H7 (cell line): Measurements from ENCODE around the gene DUSP12. TPM values are rescaled to one million over a fixed set of nuclear protein-coding genes. Genes with fewer than 3 reads are reported as not detected.

ENCODE experiments used
- DNase-seq: peaks from one replicate; pipeline ENCODE4 v3.0.0; 2012
- H3K27me3 ChIP-seq: 2 replicates; pipeline ENCODE4 v1.6.0; 2011; ENCODE audit warnings: mild to moderate bottlenecking, low read length; ENCODE audit not compliant: control insufficient read depth, insufficient read depth
- H3K36me3 ChIP-seq: replicated peaks from 2 replicates; pipeline ENCODE4 v1.5.1; 2011; ENCODE audit warnings: low read length; ENCODE audit not compliant: control insufficient read depth, insufficient read depth
- H3K4me3 ChIP-seq: 2 replicates; pipeline ENCODE4 v1.5.1; 2011; ENCODE audit warnings: low read depth, mild to moderate bottlenecking, control low read depth, low read length, moderate library complexity; ENCODE audit not compliant: insufficient read depth
- total RNA-seq: library from RNA; depleted of rRNA; stranded (reverse); fragments of >200 nt; shearing (Covaris generic); gene quantifications from 2 replicates; pipeline ENCODE4 v1.2.3, GENCODE V29; 2014

Gene DUSP12
- total RNA-seq, 1 experiment from 2014 or later, result 38.1 TPM

GRCh38 chr1:161771973-161772372 is 22.4 kb downstream of the DUSP12 start:
- Histone ChIP-seq H3K36me3 (no peaks in the 10 kb centered on the region), H3K4me3 (no peak overlapping the region)
- no peak for DNase-seq

GRCh38 chr1:161772397-161772796 is 22.8 kb downstream of the DUSP12 start:
- H3K27me3 ChIP-seq, result no peaks in the 10 kb centered on the region
- H3K36me3 ChIP-seq, result no peaks in the 10 kb centered on the region
- H3K4me3 ChIP-seq, result no peak overlapping the region
- no peak for DNase-seq

More at GRCh38 chr1:161771973-161772372, 22.4 kb downstream of the DUSP12 start:
- H3K27me3 ChIP-seq, result no peaks in the 10 kb centered on the region

- Histone ChIP-seq H3K36me3 (no peaks in the 10 kb centered on the region), H3K27me3 (no peaks in the 10 kb centered on the region), H3K4me3 (no peak overlapping the region)
- DNase-seq, result no peak
Observed at GRCh38 chr1:161773791-161774190, 24.2 kb downstream of the DUSP12 start.

GRCh38 chr1:161777261-161777660 is 27.7 kb downstream of the DUSP12 start:
- Histone ChIP-seq H3K4me3 (no peak overlapping the region), H3K27me3 (no peaks in the 10 kb centered on the region), H3K36me3 (no peaks in the 10 kb centered on the region)
- no peak for DNase-seq

- Histone ChIP-seq H3K36me3 (no peaks in the 10 kb centered on the region; the same call in 1 of the 2 replicates), H3K27me3 (no peaks in the 10 kb centered on the region), H3K4me3 (no peak overlapping the region)
- DNase-seq, result no peak
Observed at GRCh38 chr1:161778522-161778921, 28.9 kb downstream of the DUSP12 start.

GRCh38 chr1:161779393-161779792 is 29.8 kb downstream of the DUSP12 start:
- Histone ChIP-seq H3K27me3 (no peaks in the 10 kb centered on the region), H3K36me3 (no peaks in the 10 kb centered on the region; the same call in 1 of the 2 replicates), H3K4me3 (no peak overlapping the region)
- DNase-seq, result no peak

GRCh38 chr1:161781995-161782394 is 32.4 kb downstream of the DUSP12 start:
- DNase-seq, result no peak
- Histone ChIP-seq H3K27me3 (no peaks in the 10 kb centered on the region), H3K4me3 (no peak overlapping the region), H3K36me3 (no peaks in the 10 kb centered on the region; the same call in 1 of the 2 replicates)

- Histone ChIP-seq H3K4me3 (no peak overlapping the region), H3K27me3 (no peaks in the 10 kb centered on the region), H3K36me3 (no peaks in the 10 kb centered on the region; the same call in 1 of the 2 replicates)
- DNase-seq, result no peak
Observed at GRCh38 chr1:161782886-161783285, 33.3 kb downstream of the DUSP12 start.

GRCh38 chr1:161784968-161785367 is 35.4 kb downstream of the DUSP12 start:
- DNase-seq, result no peak
- Histone ChIP-seq H3K27me3 (no peaks in the 10 kb centered on the region), H3K4me3 (no peak overlapping the region), H3K36me3 (no peaks in the 10 kb centered on the region; the same call in 1 of the 2 replicates)

GRCh38 chr1:161787355-161787754 is 37.8 kb downstream of the DUSP12 start:
- peaks cover 1% of the 10 kb centered on the region; the same call in 1 of the 2 replicates for H3K36me3 ChIP-seq
- DNase-seq, result no peak
- no peaks in the 10 kb centered on the region for H3K27me3 ChIP-seq
- H3K4me3 ChIP-seq, result no peak overlapping the region

- 0 out of 2 replicates have a peak, but pooled peaks cover 1% of the 10 kb centered on the region for H3K36me3 ChIP-seq
- H3K4me3 ChIP-seq, result no peak overlapping the region
- H3K27me3 ChIP-seq, result no peaks in the 10 kb centered on the region
- no peak for DNase-seq
Observed at GRCh38 chr1:161790587-161791317, 41.2 kb downstream of the DUSP12 start.

GRCh38 chr1:161791904-161792655 is 42.5 kb downstream of the DUSP12 start:
- 0 out of 2 replicates have a peak, but pooled peaks cover 1% of the 10 kb centered on the region for H3K36me3 ChIP-seq
- H3K4me3 ChIP-seq, result no peak overlapping the region
- DNase-seq, result no peak
- H3K27me3 ChIP-seq, result no peaks in the 10 kb centered on the region

- Histone ChIP-seq H3K36me3 (0 out of 2 replicates have a peak, but pooled peaks cover 1% of the 10 kb centered on the region), H3K4me3 (no peak overlapping the region), H3K27me3 (no peaks in the 10 kb centered on the region)
- DNase-seq, result peak; percentile 13
Observed at GRCh38 chr1:161792740-161793139, 43.2 kb downstream of the DUSP12 start.

- DNase-seq, result no peak
- H3K27me3 ChIP-seq, result no peaks in the 10 kb centered on the region
- H3K4me3 ChIP-seq, result no peak overlapping the region
- no peaks in the 10 kb centered on the region for H3K36me3 ChIP-seq
Observed at GRCh38 chr1:161799792-161800191, 50.2 kb downstream of the DUSP12 start.

- Histone ChIP-seq H3K36me3 (no peaks in the 10 kb centered on the region), H3K27me3 (no peaks in the 10 kb centered on the region), H3K4me3 (no peak overlapping the region)
- DNase-seq, result peak; percentile 33
Observed at GRCh38 chr1:161801955-161802354, 52.4 kb downstream of the DUSP12 start.
